ENCODE results near the gene RMRP.

GRCh38 chr9:35651956-35652828 is 5.6 kb downstream of the RMRP start:
- TF ChIP-seq POLR2AphosphoS5 (IDR thresholded peaks at IDR 0.05; ENCODE audit: low read depth) (no peak), CTCF (conservative IDR thresholded peaks at IDR 0.05; ENCODE audit: low read depth in 2 of 2) (no peak), CREB1 (CRISPR knock-in tag; IDR thresholded peaks at IDR 0.05; ENCODE audit: low read depth) (no peak), EZH2 (IDR thresholded peaks at IDR 0.05; ENCODE audit: low read depth, unreplicated experiment) (no peak), EZH2phosphoT487 (IDR thresholded peaks at IDR 0.05; ENCODE audit: unreplicated experiment) (no peak), ETS1 (IDR thresholded peaks at IDR 0.05) (no peak), REST (IDR thresholded peaks at IDR 0.05; ENCODE audit: unreplicated experiment) (no peak), NANOG (IDR thresholded peaks at IDR 0.05; ENCODE audit: borderline replicate concordance) (no peak), ZNF462 (CRISPR knock-in tag; IDR thresholded peaks at IDR 0.05) (no peak), JUNB (IDR thresholded peaks at IDR 0.05; ENCODE audit: unreplicated experiment) (no peak)
